ENCODE results near the gene AKNAD1. TPM values are rescaled to one million over a fixed set of nuclear protein-coding genes. Genes with fewer than 3 reads are reported as not detected.

The AKNAD1 gene
- total RNA-seq, 1 experiment from 2014 or later: 0.26 TPM

GRCh38 chr1:108792420-108792819 lies 64.5 kb downstream of the AKNAD1 start:
- Histone ChIP-seq H3K9me3 (ENCODE audit: control insufficient read depth, insufficient read depth, low read depth, low read length) (peaks cover 11% of the 10 kb centered on the region; the same call in 1 of the 2 replicates), H3K4me1 (ENCODE audit: control insufficient read depth, insufficient read depth, low read length) (no peaks in the 10 kb centered on the region), H3K27me3 (ENCODE audit: control insufficient read depth, insufficient read depth, low read length) (no peaks in the 10 kb centered on the region), H3K36me3 (ENCODE audit: control insufficient read depth, insufficient read depth, low read length) (0 out of 2 replicates have a peak, but pooled peaks cover 5% of the 10 kb centered on the region), H3K4me3 (ENCODE audit: low read depth in 2 of 2, low read length in 2 of 2) (no peak overlapping the region), H3K27ac (ENCODE audit: low read length) (no peak overlapping the region)
- DNase-seq (ENCODE audit: low read depth, low spot score): no peak
- ChIA-PET POLR2A (no interaction called here), CTCF (no interaction called here)
- TF ChIP-seq POLR2AphosphoS5 (IDR thresholded peaks at IDR 0.05; ENCODE audit: low read depth, low read length) (no peak), REST (IDR thresholded peaks at IDR 0.05; ENCODE audit: insufficient read depth in 1 of 2, low read depth in 2 of 2, low read length in 1 of 2) (no peak), TCF7L2 (IDR thresholded peaks at IDR 0.05; ENCODE audit: low read depth, low read length) (no peak), CTCF (IDR thresholded peaks at IDR 0.05) (no peak), SIN3A (IDR thresholded peaks at IDR 0.05; ENCODE audit: borderline replicate concordance, insufficient read depth, low read depth, low read length) (no peak)
- in situ Hi-C loops (cut with HindIII; ENCODE audit: low pct_unique_long_range_greater_than_20kb, low sequenced_read_pairs) (no loop called here), intact Hi-C loops (cut with micrococcal nuclease; ENCODE audit: unreplicated experiment) (no loop called here)
- ATAC-seq: no peak
- BruUV-seq (replicated peaks): no TSS peak

- TF ChIP-seq CTCF (IDR thresholded peaks at IDR 0.05) (no peak), SIN3A (IDR thresholded peaks at IDR 0.05; ENCODE audit: borderline replicate concordance, insufficient read depth, low read depth, low read length) (no peak), TCF7L2 (IDR thresholded peaks at IDR 0.05; ENCODE audit: low read depth, low read length) (no peak), REST (IDR thresholded peaks at IDR 0.05; ENCODE audit: insufficient read depth in 1 of 2, low read depth in 2 of 2, low read length in 1 of 2) (no peak), POLR2AphosphoS5 (IDR thresholded peaks at IDR 0.05; ENCODE audit: low read depth, low read length) (no peak)
- DNase-seq (ENCODE audit: low read depth, low spot score): no peak
- no peaks in the 10 kb centered on the region for H3K4me1 ChIP-seq (ENCODE audit: control insufficient read depth, insufficient read depth, low read length)
- H3K4me3 ChIP-seq (ENCODE audit: low read depth in 2 of 2, low read length in 2 of 2): no peak overlapping the region
- ChIA-PET CTCF (no interaction called here), POLR2A (no interaction called here)
- no peak for ATAC-seq
- BruUV-seq (replicated peaks): no TSS peak
- in situ Hi-C loops (cut with HindIII; ENCODE audit: low pct_unique_long_range_greater_than_20kb, low sequenced_read_pairs) (no loop called here), intact Hi-C loops (cut with micrococcal nuclease; ENCODE audit: unreplicated experiment) (no loop called here)
- no peaks in the 10 kb centered on the region for H3K27me3 ChIP-seq (ENCODE audit: control insufficient read depth, insufficient read depth, low read length)
- H3K27ac ChIP-seq (ENCODE audit: low read length): no peak overlapping the region
- peaks cover 11% of the 10 kb centered on the region; the same call in 1 of the 2 replicates for H3K9me3 ChIP-seq (ENCODE audit: control insufficient read depth, insufficient read depth, low read depth, low read length)
- H3K36me3 ChIP-seq (ENCODE audit: control insufficient read depth, insufficient read depth, low read length): 0 out of 2 replicates have a peak, but pooled peaks cover 5% of the 10 kb centered on the region
Observed at GRCh38 chr1:108791790-108792189, 65.1 kb downstream of the AKNAD1 start.

All from Panc1 (cell line).